RPMI7951 (cell line): Measurements from ENCODE around the gene NOS1AP. TPM values are rescaled to one million over a fixed set of nuclear protein-coding genes. Genes with fewer than 3 reads are reported as not detected.

Experiments
- DNase-seq: peaks from one replicate; pipeline ENCODE4 v3.0.0-alpha.2; 2012; ENCODE audit warnings: low read depth
- total RNA-seq: library from RNA; depleted of rRNA; stranded (reverse); fragments of >200 nt; shearing (Covaris generic); gene quantifications from 2 replicates; pipeline ENCODE4 v1.2.3, GENCODE V29; 2014

The NOS1AP gene
- total RNA-seq, 1 experiment from 2014 or later = not detected

DNA sequence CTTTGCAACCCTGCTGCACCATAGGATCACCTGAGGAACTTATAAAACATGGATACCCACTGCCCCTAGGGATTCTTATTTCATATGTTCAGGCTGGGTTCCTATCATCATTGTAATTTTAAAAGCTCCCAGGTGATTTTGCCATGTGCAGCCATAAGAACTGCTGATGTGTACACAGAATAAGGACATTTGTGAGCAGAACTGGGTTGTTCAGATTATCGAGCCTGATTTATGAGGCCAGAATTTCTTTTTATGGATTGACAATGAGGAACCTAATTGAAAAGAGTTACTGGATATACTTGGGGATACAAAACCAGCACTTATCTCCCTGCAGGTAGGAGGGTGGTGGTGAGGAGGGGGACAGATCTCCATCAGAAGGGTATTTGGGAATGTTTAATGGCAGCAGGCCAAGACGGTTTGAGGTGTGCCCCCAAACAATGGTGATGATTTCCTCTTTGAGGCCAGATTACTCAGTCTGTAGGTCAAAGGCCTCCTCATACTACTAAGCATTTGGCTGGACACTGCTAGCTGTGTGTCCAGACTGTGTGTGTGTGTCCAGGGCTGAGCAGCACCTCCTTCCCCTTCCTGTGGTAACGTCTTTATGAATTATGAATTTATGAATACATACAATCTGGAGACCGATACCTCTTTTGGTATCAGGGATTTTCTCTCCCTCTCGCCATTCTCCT, 18.9 kb downstream of the NOS1AP start:
- peak; percentile 7 for DNase-seq

- no peak for DNase-seq
Observed at GRCh38 chr1:162089748-162090147, 20.3 kb downstream of the NOS1AP start.

DNA sequence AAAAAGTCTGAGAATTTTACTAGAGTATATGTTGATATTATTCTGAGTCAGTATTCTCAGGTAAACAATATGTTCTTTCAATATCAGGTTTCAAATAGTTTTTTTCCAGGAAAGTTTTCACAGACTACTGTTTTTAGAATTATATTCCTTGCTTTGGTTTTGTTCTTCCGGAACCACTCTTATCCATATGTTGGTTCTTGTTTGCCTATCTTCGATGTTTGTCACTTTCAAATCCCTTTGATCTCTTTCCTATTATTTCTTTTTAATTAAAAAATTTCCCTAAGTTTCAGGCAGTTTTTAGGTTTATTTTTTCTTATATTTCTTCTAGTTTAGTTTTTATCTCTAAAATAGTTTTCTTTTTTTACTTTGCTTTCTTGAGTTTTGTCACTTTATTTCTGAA, 20.9 kb downstream of the NOS1AP start:
- no peak for DNase-seq

GRCh38 chr1:162091681-162092524, 22.4 kb downstream of the NOS1AP start:
- DNase-seq = no peak

GRCh38 chr1:162093095-162093494, 23.6 kb downstream of the NOS1AP start:
- no peak for DNase-seq

GRCh38 chr1:162094271-162094670, 24.8 kb downstream of the NOS1AP start:
- no peak for DNase-seq

GRCh38 chr1:162094723-162095122, 25.2 kb downstream of the NOS1AP start:
- no peak for DNase-seq

- no peak for DNase-seq
Observed at GRCh38 chr1:162107911-162108310, 38.4 kb downstream of the NOS1AP start.

DNA sequence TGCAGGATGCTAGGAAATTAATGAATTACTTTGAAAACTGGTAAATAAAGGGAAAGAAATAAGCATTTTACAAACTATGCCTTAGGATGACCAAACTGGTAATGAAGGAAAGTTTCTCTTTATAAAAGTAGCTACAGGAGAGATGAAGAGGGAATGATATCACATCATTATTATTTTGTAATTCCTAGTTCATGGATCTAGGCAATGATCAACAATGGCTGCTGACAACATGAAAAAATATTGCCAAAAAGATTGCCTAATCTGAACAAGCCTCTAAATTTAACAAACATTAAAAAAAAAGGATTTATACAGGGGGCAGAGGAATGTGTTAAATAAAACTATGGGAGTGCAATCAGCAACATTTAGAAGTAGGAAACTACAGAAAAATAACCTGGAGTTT, 38.9 kb downstream of the NOS1AP start:
- no peak for DNase-seq

DNA sequence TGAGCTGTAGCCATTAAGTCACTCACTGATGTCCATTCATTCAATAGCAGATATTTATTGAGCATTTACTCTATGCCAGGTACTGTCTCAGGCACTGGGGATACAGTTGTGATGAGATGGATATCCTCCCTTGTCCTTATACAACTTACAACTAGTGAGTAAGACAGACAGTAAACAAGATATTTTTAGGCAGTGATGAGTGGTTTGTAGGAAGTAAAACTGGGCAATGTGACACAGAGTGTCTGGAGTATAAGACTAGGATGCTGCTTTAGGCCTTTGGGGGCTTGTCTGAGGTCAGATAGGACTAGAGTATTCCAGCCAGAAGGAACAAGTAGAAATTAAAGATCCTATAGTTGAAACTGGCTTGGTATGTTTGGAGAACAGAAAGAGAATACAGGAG, 41.4 kb downstream of the NOS1AP start:
- DNase-seq = no peak

DNA sequence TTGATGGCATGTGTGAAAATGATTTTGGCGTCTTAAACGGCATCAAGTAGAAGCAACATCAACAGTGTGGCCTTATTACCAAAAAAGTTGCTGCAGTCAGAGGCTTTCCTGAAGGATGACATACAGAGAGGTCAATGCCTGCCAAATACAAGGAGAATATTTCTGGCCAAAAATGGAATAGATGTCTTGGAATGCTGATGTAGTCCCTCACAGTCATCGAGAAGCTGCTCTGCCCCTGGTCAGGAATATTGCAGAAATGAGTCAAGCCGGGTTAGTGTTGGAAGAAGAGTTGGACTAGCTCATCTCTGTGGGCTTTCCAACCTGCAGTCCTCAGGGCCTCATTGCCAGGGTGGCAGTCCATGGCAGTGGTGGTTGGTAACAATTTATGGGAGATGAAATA, 42.1 kb downstream of the NOS1AP start:
- no peak for DNase-seq

DNA sequence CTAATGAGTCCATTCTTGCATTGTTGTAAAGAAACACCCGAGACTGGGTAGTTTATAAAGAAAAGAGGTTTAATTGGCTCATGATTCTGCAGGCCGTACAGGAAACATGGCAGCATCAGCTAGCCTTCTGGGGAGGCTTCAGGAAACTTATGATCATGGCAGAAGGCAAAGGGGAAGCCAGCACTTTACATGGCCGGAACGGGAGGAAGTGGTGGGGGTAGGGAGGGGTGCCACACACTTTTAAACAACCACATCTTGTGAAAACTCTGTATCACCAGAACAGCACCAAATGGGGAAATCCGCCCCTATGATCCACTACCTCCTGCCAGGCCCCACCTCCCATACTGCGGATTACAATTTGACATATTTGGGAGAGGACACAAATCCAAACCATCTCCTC, 43.9 kb downstream of the NOS1AP start:
- no peak for DNase-seq

DNA sequence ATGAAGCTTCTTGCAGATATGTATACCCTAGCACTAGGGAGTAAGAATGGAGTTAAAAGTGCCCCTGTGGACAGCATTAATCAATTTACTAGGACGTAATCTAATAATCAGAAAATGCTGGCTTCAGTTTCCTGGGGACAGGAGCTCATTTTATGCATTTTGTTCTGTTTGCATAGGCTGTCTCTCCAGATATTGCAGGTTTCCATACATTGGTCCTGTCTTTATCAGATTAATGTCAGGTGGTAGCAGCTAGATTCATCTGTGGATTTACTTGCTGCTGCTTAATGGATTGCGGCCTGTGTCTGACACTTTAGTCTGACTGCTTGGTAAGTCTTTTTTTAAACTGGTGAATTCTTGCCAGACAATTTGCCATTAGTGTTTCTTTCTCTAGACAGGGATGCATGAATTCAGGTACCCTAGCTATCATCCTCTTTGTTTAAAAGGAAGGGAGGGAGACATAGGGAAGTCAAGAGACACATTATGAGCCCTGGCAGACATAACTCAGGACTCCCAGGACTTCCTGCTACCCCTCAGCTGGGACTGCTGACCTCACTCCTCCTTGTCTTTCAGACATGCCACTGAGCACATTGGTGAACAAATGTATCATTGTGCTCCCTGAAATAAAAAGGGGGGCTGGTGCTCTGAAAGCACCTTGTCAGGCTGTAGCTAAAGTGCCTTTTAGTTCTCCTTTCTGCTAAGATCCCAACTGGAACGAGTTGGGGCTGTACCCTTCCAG, 47.7 kb downstream of the NOS1AP start:
- DNase-seq = no peak

DNA sequence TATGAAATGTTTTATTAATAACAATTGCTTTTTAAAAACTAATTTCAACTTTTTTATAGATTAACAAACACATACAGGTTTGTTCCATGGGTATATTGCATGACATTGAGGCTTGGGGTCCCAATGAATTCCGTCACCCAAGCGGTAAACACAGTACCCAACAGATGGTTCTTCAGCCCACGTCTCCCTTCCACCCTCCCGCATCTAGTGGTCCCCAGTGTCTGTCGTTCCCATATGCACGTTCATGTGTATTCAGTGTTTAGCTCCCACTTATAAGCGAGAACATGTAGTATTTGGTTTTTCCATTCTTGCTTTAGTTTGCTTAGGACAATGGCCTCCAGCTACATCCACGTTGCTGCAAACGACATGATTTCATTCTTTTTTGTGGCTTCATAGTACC, 48.6 kb downstream of the NOS1AP start:
- DNase-seq = no peak

GRCh38 chr1:162128693-162129356, 59.3 kb downstream of the NOS1AP start:
- DNase-seq = no peak

DNA sequence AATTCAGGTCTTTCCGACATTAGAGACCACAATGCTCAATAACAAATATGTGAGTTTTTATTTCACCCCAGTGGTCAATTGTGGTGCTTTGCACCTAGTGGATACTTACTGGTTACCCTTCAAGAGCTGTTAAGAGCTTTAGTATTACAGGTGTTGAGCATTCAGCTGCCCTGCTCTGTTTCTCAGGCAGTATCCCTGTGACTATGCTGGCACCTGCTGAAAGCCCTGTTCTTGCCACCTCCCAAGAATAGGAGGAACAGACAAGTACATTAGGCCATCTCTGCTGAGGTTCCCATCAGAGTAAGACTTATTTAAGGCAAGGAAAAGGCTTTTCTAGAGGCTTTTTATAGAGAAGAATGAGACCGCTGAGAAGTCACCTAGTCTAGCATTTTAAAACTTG, 60.8 kb downstream of the NOS1AP start:
- DNase-seq = no peak

- DNase-seq = no peak
Observed at GRCh38 chr1:162131400-162132321, 62.2 kb downstream of the NOS1AP start.

- DNase-seq = no peak
Observed at GRCh38 chr1:162133566-162133965, 64.1 kb downstream of the NOS1AP start.

DNA sequence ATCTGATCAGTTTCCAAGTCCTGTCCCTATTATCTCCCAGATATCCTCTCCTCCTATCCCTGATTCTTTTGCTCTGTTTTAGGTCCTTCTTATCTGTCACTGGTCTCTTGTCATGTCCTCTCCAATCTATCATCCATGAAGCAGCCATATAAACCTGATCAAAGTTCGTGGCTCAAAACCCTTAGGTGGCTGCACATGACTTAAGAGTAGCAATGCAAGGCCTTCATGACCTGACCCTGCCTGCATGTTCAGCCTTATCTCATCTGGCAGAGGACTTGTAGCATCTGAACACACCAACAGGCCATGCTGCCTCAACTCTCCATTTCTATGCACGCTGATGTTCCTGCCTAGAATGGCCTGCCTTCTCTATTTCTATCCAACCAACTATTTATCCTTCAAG, 65.2 kb downstream of the NOS1AP start:
- DNase-seq = no peak

DNA sequence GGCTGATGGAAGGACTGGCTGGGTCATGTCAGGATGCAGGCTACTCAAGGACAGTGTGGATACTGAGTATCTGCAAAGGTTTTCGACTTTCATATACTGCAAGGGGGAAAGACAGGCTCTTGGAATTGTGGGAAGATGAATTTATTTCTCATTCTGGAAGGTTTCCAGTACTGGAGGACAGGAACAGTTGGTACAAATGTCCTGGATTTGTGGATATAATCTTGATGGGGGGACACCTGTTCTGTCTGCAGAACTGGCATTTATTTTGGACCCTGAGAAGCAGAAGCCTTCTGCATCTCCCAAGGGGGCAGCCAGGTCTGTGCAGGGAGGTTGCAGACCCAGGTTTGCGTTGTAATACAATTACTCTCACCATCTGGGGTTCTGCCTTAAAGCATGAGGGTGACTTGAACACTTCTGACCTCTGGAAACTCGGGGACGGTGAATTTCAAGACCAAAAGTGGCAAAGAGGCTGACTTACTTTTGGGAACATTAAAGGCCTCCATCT, 65.8 kb downstream of the NOS1AP start:
- DNase-seq = no peak

DNA sequence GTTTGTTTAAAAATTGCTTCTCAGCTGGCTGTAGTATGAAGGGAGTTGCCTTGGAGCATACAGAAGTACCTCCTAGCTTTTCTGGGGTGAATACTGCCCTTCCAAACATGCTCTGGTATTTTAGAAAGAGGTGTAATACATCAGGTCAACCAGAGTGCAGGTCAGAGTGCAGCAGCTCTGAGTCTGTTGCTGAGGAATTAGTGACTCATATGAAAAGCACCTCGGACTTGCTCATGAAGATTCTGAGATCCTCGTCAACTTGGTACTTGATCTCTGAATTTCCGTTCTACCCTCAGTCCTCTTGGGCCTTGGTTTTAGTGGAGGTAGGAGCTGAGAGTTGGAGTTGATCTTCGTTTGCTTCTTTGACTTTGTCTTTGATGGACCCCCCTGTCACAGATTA, 67.3 kb downstream of the NOS1AP start:
- peak; percentile 70 for DNase-seq
